H1 (cell line): ENCODE results near the gene PITPNC1. TPM values are rescaled to one million over a fixed set of nuclear protein-coding genes. Genes with fewer than 3 reads are reported as not detected.

Experiments
- CTCF ChIA-PET: fragments of 300-600 bp; sonication (Branson Sonifier 250); formaldehyde crosslinking; loops from one replicate; lab custom pipeline; 2021; ENCODE audit not compliant: partially characterized antibody; lab: Charles Lee
- POLR2A ChIA-PET: fragments of 300-600 bp; sonication (Branson Sonifier 250); formaldehyde crosslinking; loops from one replicate; lab custom pipeline; 2021; ENCODE audit warnings: inconsistent platforms; ENCODE audit not compliant: partially characterized antibody; lab: Charles Lee
- DNase-seq, 2 experiments: peaks; one replicate each; pipeline versions ENCODE4 v3.0.0 to v3.0.0-alpha.2; 2010 to 2022; ENCODE audit warnings: low spot score in 2 of 2, low read depth in 1 of 2, mixed read lengths in 1 of 2
- FAIRE-seq: peaks from 2 replicates; lab custom pipeline; 2011; peaks lifted over from hg19 to GRCh38; lab: Jason Lieb, UNC
- H2AFZ ChIP-seq: 2 replicates; pipeline ENCODE4 v1.8.1; 2012; ENCODE audit warnings: low read length, inconsistent platforms
- H2AK5ac ChIP-seq: 2 replicates; pipeline ENCODE4 v1.6.1; 2013; ENCODE audit warnings: low read depth, low read length
- H2BK120ac ChIP-seq: replicated peaks from 2 replicates; pipeline ENCODE3; 2013; ENCODE audit warnings: low read depth, low read length, inconsistent platforms
- H2BK12ac ChIP-seq: 2 replicates; pipeline ENCODE4 v1.6.1; 2013; ENCODE audit warnings: low read depth, low read length
- H2BK15ac ChIP-seq: 2 replicates; pipeline ENCODE4 v1.6.1; 2013; ENCODE audit warnings: low read length
- H2BK20ac ChIP-seq: 2 replicates; pipeline ENCODE4 v1.6.1; 2013; ENCODE audit warnings: low read length
- H2BK5ac ChIP-seq: 2 replicates; pipeline ENCODE4 v1.6.1; 2013; ENCODE audit warnings: low read depth, low read length
- H3K14ac ChIP-seq: 2 replicates; pipeline ENCODE4 v1.6.1; 2013; ENCODE audit warnings: inconsistent platforms; ENCODE audit not compliant: insufficient read length
- H3K18ac ChIP-seq: 2 replicates; pipeline ENCODE4 v1.6.1; 2013; ENCODE audit warnings: low read length; ENCODE audit errors: extremely low read depth
- H3K23ac ChIP-seq: 2 replicates; pipeline ENCODE4 v1.6.1; 2013; ENCODE audit warnings: inconsistent platforms; ENCODE audit not compliant: insufficient read length
- H3K23me2 ChIP-seq: 2 replicates; pipeline ENCODE4 v1.6.1; 2013; ENCODE audit warnings: low read depth, low read length
- H3K27ac ChIP-seq: 2 replicates; pipeline ENCODE4 v1.6.1; 2011; ENCODE audit warnings: low read depth, low read length, inconsistent platforms
- H3K27me3 ChIP-seq, 4 experiments: replicated peaks in 1 of 4; 1 replicate in 1 of 4; 2 replicates in 3 of 4; pipeline versions ENCODE4 v1.6.1 to v1.8.1; 2011 to 2013; ENCODE audit warnings: low read length in 3 of 4, mild to moderate bottlenecking in 3 of 4, inconsistent platforms in 2 of 4, mixed read lengths in 2 of 4, moderate library complexity in 1 of 4; ENCODE audit not compliant: control insufficient read depth in 3 of 4, insufficient read depth in 3 of 4; ENCODE audit errors: extremely low read depth in 1 of 4
- H3K36me3 ChIP-seq, 4 experiments: 2 replicates each; pipeline versions ENCODE4 v1.6.1 to v1.8.1; 2011 to 2013; ENCODE audit warnings: mild to moderate bottlenecking in 4 of 4, low read length in 3 of 4, moderate library complexity in 2 of 4, control low read depth in 1 of 4, inconsistent platforms in 1 of 4; ENCODE audit not compliant: insufficient read depth in 4 of 4, control insufficient read depth in 2 of 4
- H3K4ac ChIP-seq: replicated peaks from 2 replicates; pipeline ENCODE3; 2013; ENCODE audit warnings: low read length, low read depth, mixed read lengths, inconsistent platforms; ENCODE audit not compliant: insufficient read length
- H3K4me1 ChIP-seq, 4 experiments: replicated peaks in 1 of 4; 1 replicate in 1 of 4; 2 replicates in 3 of 4; pipeline versions ENCODE4 v1.6.1 to v1.8.1; 2011 to 2013; ENCODE audit warnings: low read length in 3 of 4, inconsistent platforms in 2 of 4, mixed read lengths in 1 of 4; ENCODE audit not compliant: insufficient read depth in 4 of 4, control insufficient read depth in 3 of 4
- H3K4me2 ChIP-seq, 2 experiments: 2 replicates each; pipeline versions ENCODE4 v1.6.1 to v1.8.1; 2011 to 2013; ENCODE audit warnings: low read depth in 2 of 2, low read length in 2 of 2, control low read depth in 1 of 2, inconsistent platforms in 1 of 2, mild to moderate bottlenecking in 1 of 2; ENCODE audit not compliant: insufficient read depth in 1 of 2
- H3K4me3 ChIP-seq, 4 experiments: fragments of 200-600, 300-600 bp in 1 of 4; sonication (generic), shearing (Covaris generic), sonication (Bioruptor Twin) in 1 of 4; 2 replicates each; pipeline versions ENCODE4 v1.5.1 to v1.8.1; 2011 to 2016; ENCODE audit warnings: low read length in 4 of 4, low read depth in 3 of 4, control low read depth in 2 of 4, inconsistent platforms in 2 of 4, mild to moderate bottlenecking in 2 of 4, mixed read lengths in 1 of 4, moderate library complexity in 1 of 4; ENCODE audit not compliant: insufficient read depth in 2 of 4; ENCODE audit errors: extremely low read depth in 1 of 4
- H3K56ac ChIP-seq: replicated peaks from 2 replicates; pipeline ENCODE3; 2013; ENCODE audit warnings: low read depth, mild to moderate bottlenecking, mixed read lengths, low read length, inconsistent platforms; ENCODE audit not compliant: insufficient read length
- H3K79me1 ChIP-seq: 2 replicates; pipeline ENCODE4 v1.6.1; 2013; ENCODE audit warnings: low read depth, low read length, control low read depth
- H3K79me2 ChIP-seq, 2 experiments: 2 replicates each; pipeline versions ENCODE4 v1.6.1 to v1.8.1; 2012 to 2013; ENCODE audit warnings: low read length in 2 of 2, mild to moderate bottlenecking in 2 of 2, inconsistent platforms in 1 of 2; ENCODE audit not compliant: insufficient read depth in 2 of 2, control insufficient read depth in 1 of 2
- H3K9ac ChIP-seq, 4 experiments: replicated peaks in 1 of 4; 1 replicate in 1 of 4; 2 replicates in 3 of 4; pipeline versions ENCODE4 v1.6.1 to v1.8.1; 2011 to 2013; ENCODE audit warnings: low read depth in 3 of 4, low read length in 3 of 4, control low read depth in 2 of 4, mild to moderate bottlenecking in 2 of 4, moderate library complexity in 2 of 4, inconsistent platforms in 1 of 4; ENCODE audit errors: extremely low read depth in 1 of 4
- H3K9me3 ChIP-seq, 2 experiments: 2 replicates each; pipeline versions ENCODE4 v1.6.1 to v1.8.1; 2012 to 2013; ENCODE audit warnings: mild to moderate bottlenecking in 2 of 2, moderate library complexity in 2 of 2, control low read depth in 1 of 2, inconsistent platforms in 1 of 2, low read depth in 1 of 2, low read length in 1 of 2, mixed read lengths in 1 of 2; ENCODE audit not compliant: insufficient read depth in 2 of 2
- H4K20me1 ChIP-seq, 2 experiments: replicated peaks in 1 of 2; 2 replicates each; pipeline versions ENCODE3 to v1.8.1; 2011 to 2013; ENCODE audit warnings: inconsistent platforms in 2 of 2, low read length in 2 of 2, mild to moderate bottlenecking in 1 of 2; ENCODE audit not compliant: insufficient read depth in 2 of 2, control insufficient read depth in 1 of 2
- H4K5ac ChIP-seq: 2 replicates; pipeline ENCODE4 v1.6.1; 2013; ENCODE audit warnings: low read length, low read depth, mixed read lengths, inconsistent platforms; ENCODE audit not compliant: insufficient read length
- H4K8ac ChIP-seq: 2 replicates; pipeline ENCODE4 v1.8.0; 2013; ENCODE audit warnings: mild to moderate bottlenecking, moderate library complexity, low read length, inconsistent platforms; ENCODE audit not compliant: insufficient read depth; ENCODE audit errors: extremely low read depth
- H4K91ac ChIP-seq: replicated peaks from 2 replicates; pipeline ENCODE3; 2013; ENCODE audit warnings: low read length, mixed read lengths, inconsistent platforms; ENCODE audit not compliant: insufficient read length
- BACH1 ChIP-seq: IDR thresholded peaks from 2 replicates; pipeline ENCODE4 v1.6.1; 2012; ENCODE audit warnings: low read length, improper control_type of control experiment
- E2F6 ChIP-seq: IDR thresholded peaks from 2 replicates; pipeline ENCODE4 v1.6.1; 2012; ENCODE audit warnings: inconsistent platforms
- EGR1 ChIP-seq: IDR thresholded peaks from 2 replicates; pipeline ENCODE4 v1.6.1; 2011; ENCODE audit warnings: low read depth, low read length, borderline replicate concordance
- GTF2F1 ChIP-seq: IDR thresholded peaks from 2 replicates; pipeline ENCODE4 v1.6.1; 2012; ENCODE audit warnings: low read depth, low read length, improper control_type of control experiment, borderline replicate concordance
- NANOG ChIP-seq: IDR thresholded peaks from 2 replicates; pipeline ENCODE4 v1.6.1; 2011; ENCODE audit warnings: low read length, low read depth, mild to moderate bottlenecking, inconsistent platforms; ENCODE audit not compliant: insufficient read depth, poor library complexity, severe bottlenecking
- RAD21 ChIP-seq, 2 experiments: IDR thresholded peaks in 1 of 2; conservative IDR thresholded peaks in 1 of 2; 2 replicates each; pipeline ENCODE4 v1.6.1; 2011; ENCODE audit warnings: low read depth in 2 of 2, low read length in 2 of 2, improper control_type of control experiment in 1 of 2, inconsistent platforms in 1 of 2, mild to moderate bottlenecking in 1 of 2, moderate library complexity in 1 of 2
- TEAD4 ChIP-seq: IDR thresholded peaks from 2 replicates; pipeline ENCODE4 v1.6.1; 2012; ENCODE audit warnings: low read depth, low read length, inconsistent platforms, mixed read lengths
- YY1 ChIP-seq: IDR thresholded peaks from 2 replicates; pipeline ENCODE4 v1.6.1; 2011; ENCODE audit warnings: low read depth, mild to moderate bottlenecking, low read length
- WGBS, 2 experiments: shearing (Covaris generic) in 1 of 2; methylation state at CpG; one replicate each; pipeline versions ENCODE4 v1.1.6 to v1.1.7; 2013 to 2015; ENCODE audit warnings: low lambda C conversion rate in 2 of 2, mixed read lengths in 2 of 2, inconsistent platforms in 1 of 2, low coverage in 1 of 2, missing lambda C conversion rate in 1 of 2; ENCODE audit not compliant: insufficient replicate concordance in 2 of 2, insufficient coverage in 1 of 2, insufficient read length in 1 of 2; ENCODE audit errors: extremely low coverage in 1 of 2, missing lambda C conversion rate in 1 of 2; 5-methylcytosine and 5-hydroxymethylcytosine counted together
- polyA plus RNA-seq, 7 experiments: library from polyadenylated mRNA; depleted of rRNA in 3 of 7; stranded (reverse) in 5 of 7; unstranded in 2 of 7; fragments of >200 nt in 5 of 7; fragments of 200-250 nt in 2 of 7; gene quantifications; 1 replicate in 5 of 7; 2 replicates in 1 of 7; 4 replicates in 1 of 7; pipeline versions ENCODE4 v1.2.1 to v1.2.3, GENCODE V29; 2011 to 2013; ENCODE audit warnings: missing spikeins in 2 of 7, mixed read lengths in 2 of 7
- total RNA-seq: library from RNA; stranded (reverse); fragmentation: NEBNext Ultra II Directional; extraction: Animal tissue kit (Norgen Biotek cat#: 25700); gene quantifications from 2 replicates; pipeline ENCODE4 v1.2.1, GENCODE V29; 2021

Gene PITPNC1
- total and polyA plus RNA-seq, 2 of the 8 experiments (the other 6 are each of a cell fraction or from before 2014, with no cell fraction given): 17.6 to 54.7 TPM

- Histone ChIP-seq H2AK5ac (no peak overlapping the region), H3K79me1 (no peaks in the 10 kb centered on the region; the same call in none of the 2 replicates), H3K4ac (no peak overlapping the region), H3K4me1 (no peaks in the 10 kb centered on the region; a peak in 3 of 7 replicates), H3K27me3 (no peaks in the 10 kb centered on the region), H4K91ac (no peak overlapping the region), H2BK5ac (no peak overlapping the region), H4K5ac (no peak overlapping the region), H4K8ac (no peak overlapping the region), H3K4me2 (no peak overlapping the region), H3K14ac (no peak overlapping the region), H2BK12ac (no peak overlapping the region), H3K9me3 (peaks cover 0 to 2% of the 10 kb centered on the region in 2 experiments; a peak in 1 of 4 replicates), H3K56ac (no peak overlapping the region), H3K23me2 (no peaks in the 10 kb centered on the region), H2AFZ (no peak overlapping the region), H3K18ac (no peak overlapping the region), H3K79me2 (peaks cover 3 to 86% of the 10 kb centered on the region in 2 experiments; a peak in 3 of 4 replicates), H3K36me3 (0 out of 8 replicates have a peak, but pooled peaks cover 0 to 3% (median 0%) of the 10 kb centered on the region in 4 experiments), H3K23ac (no peak overlapping the region), H3K27ac (no peak overlapping the region), H2BK120ac (no peak overlapping the region), H2BK15ac (no peak overlapping the region), H3K9ac (no peak overlapping the region), H4K20me1 (peaks cover 0 to 2% of the 10 kb centered on the region in 2 experiments), H3K4me3 (no peak overlapping the region), H2BK20ac (no peak overlapping the region)
- DNase-seq: no peak
- POLR2A ChIA-PET: no interaction called here
- WGBS, 2 experiments: 91% methylated on average over 9 of the region's 9 CpGs; no CpG with 5 or more reads in 1 of the 2 experiments
- FAIRE-seq: no peak
- CTCF ChIA-PET: interaction anchor here (0.9 to 7.1 kb wide), 4 partner anchors 15 to 238 kb away, joined by 3 to 63 read pairs (median 16); no protein-coding TSS in a partner anchor
- no peak for TF ChIP-seq EGR1
- no peak for TF ChIP-seq E2F6
- no peak for TF ChIP-seq GTF2F1
- no peak for TF ChIP-seq YY1
- TF ChIP-seq RAD21 (IDR thresholded peaks at IDR 0.05 in 1 of 2, conservative IDR thresholded peaks at IDR 0.05 in 1 of 2; ENCODE audit: low read depth in 2 of 2, low read length in 2 of 2): no peak
- TF ChIP-seq TEAD4: no peak
- no peak for TF ChIP-seq NANOG
- TF ChIP-seq BACH1: no peak
Observed at GRCh38 chr17:67390646-67391361, 13.7 kb downstream of the PITPNC1 start.
